ENCODE data around the gene RNH1.

DNA sequence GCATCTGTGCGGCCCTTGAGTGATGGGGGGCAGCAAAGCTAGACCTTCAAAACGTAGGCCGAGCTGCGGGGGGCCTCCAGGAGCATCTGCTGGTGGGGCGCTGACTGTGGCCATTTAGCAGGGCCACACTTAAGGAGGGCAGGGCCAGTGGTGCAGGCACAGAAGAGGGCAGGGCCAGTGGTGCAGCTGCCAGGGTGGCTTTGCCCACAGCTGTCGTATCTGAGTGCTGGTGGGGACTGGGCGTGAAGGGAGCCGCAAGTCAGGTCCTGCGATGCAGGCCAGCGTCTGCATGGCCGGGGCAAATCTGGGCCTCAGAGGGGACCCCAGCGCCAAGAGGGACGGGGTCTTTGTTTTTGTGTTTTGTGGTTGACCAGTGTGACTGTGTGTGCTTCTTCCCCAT is 27.7 kb downstream of the RNH1 start:
- TF ChIP-seq, protein P1, sequence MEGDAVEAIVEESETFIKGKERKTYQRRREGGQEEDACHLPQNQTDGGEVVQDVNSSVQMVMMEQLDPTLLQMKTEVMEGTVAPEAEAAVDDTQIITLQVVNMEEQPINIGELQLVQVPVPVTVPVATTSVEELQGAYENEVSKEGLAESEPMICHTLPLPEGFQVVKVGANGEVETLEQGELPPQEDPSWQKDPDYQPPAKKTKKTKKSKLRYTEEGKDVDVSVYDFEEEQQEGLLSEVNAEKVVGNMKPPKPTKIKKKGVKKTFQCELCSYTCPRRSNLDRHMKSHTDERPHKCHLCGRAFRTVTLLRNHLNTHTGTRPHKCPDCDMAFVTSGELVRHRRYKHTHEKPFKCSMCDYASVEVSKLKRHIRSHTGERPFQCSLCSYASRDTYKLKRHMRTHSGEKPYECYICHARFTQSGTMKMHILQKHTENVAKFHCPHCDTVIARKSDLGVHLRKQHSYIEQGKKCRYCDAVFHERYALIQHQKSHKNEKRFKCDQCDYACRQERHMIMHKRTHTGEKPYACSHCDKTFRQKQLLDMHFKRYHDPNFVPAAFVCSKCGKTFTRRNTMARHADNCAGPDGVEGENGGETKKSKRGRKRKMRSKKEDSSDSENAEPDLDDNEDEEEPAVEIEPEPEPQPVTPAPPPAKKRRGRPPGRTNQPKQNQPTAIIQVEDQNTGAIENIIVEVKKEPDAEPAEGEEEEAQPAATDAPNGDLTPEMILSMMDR (IDR thresholded peaks at IDR 0.05), result no peak
- TF ChIP-seq EP300 (IDR thresholded peaks at IDR 0.05) (no peak), POLR2A (IDR thresholded peaks at IDR 0.05) (no peak)
